HCT116 (cell line): Measurements from ENCODE around the gene TBC1D2B. TPM values are rescaled to one million over a fixed set of nuclear protein-coding genes. Genes with fewer than 3 reads are reported as not detected.

Experiments
- ATAC-seq: fragments of 200-7000 bp; cut with Tn5 transposase; 2 replicates; pipeline ENCODE4 v1.9.1; 2020; ENCODE audit warnings: mild to moderate bottlenecking, moderate library complexity
- BruUV-seq: library from RNA; stranded (reverse); fragments of 400-500 nt; replicated peaks from 2 replicates; lab custom pipeline; 2021; lab: Mats Ljungman, UMichigan
- CTCF ChIA-PET: fragments of 300-600 bp; sonication (Branson Sonifier 250); formaldehyde crosslinking; loops from one replicate; lab custom pipeline; 2021; ENCODE audit warnings: antibody characterized with exemption; lab: Charles Lee
- POLR2A ChIA-PET: fragments of 300-600, 350-600 bp; sonication (Branson Sonifier 250); formaldehyde crosslinking; loops from one replicate; lab custom pipeline; 2021; ENCODE audit warnings: antibody characterized with exemption; lab: Charles Lee
- RAD21 ChIA-PET, 2 experiments: fragments of 300-600 bp; sonication (Branson Sonifier 250); formaldehyde crosslinking; loops; one replicate each; lab custom pipeline; 2023; ENCODE audit warnings: low total read pairs in 2 of 2; ENCODE audit not compliant: uncharacterized antibody in 2 of 2, unreplicated experiment in 2 of 2, low non-redundant PET in 1 of 2; lab: Charles Lee
- DNase-seq: peaks from one replicate; pipeline ENCODE4 v3.0.0-alpha.2; 2010; ENCODE audit warnings: low read depth, low spot score
- H2AFZ ChIP-seq: fragments of 200-600 bp; shearing (Covaris generic), sonication (generic); 2 replicates; pipeline ENCODE4 v1.6.1; 2017; ENCODE audit warnings: low read depth, mixed run types, mixed read lengths, antibody characterized with exemption, low read length; ENCODE audit not compliant: poor library complexity, severe bottlenecking
- H3K27ac ChIP-seq: 2 replicates; pipeline ENCODE4 v1.5.1; 2012; ENCODE audit warnings: low read depth, low read length
- H3K27me3 ChIP-seq: fragments of 200-600 bp; sonication (generic); 2 replicates; pipeline ENCODE4 v1.6.1; 2016; ENCODE audit warnings: mixed run types, low read length, mixed read lengths; ENCODE audit not compliant: insufficient read depth
- H3K36me3 ChIP-seq, 2 experiments: fragments of 200-500 bp in 1 of 2; fragments of 200-600 bp in 1 of 2; sonication (Bioruptor generic) in 1 of 2; sonication (generic) in 1 of 2; 2 replicates each; pipeline versions ENCODE4 v1.5.1 to v1.6.1; 2014 to 2016; ENCODE audit warnings: low read length in 2 of 2, inconsistent platforms in 1 of 2, mixed read lengths in 1 of 2, mixed run types in 1 of 2; ENCODE audit not compliant: insufficient read depth in 2 of 2, control insufficient read depth in 1 of 2
- H3K4me1 ChIP-seq, 2 experiments: fragments of 200-600 bp in 1 of 2; sonication (generic) in 1 of 2; 2 replicates each; pipeline versions ENCODE4 v1.5.1 to v1.6.1; 2012 to 2017; ENCODE audit warnings: low read length in 2 of 2, inconsistent platforms in 1 of 2, mild to moderate bottlenecking in 1 of 2, mixed read lengths in 1 of 2, mixed run types in 1 of 2, moderate library complexity in 1 of 2; ENCODE audit not compliant: insufficient read depth in 2 of 2, control insufficient read depth in 1 of 2
- H3K4me2 ChIP-seq: fragments of 200-600 bp; sonication (generic); 2 replicates; pipeline ENCODE4 v1.6.1; 2017; ENCODE audit warnings: mixed run types, low read length, mixed read lengths
- H3K4me3 ChIP-seq, 2 experiments: fragments of 200-600 bp in 1 of 2; sonication (generic) in 1 of 2; replicated peaks in 1 of 2; 2 replicates each; pipeline ENCODE4 v1.5.1; 2011 to 2016; ENCODE audit warnings: low read length in 2 of 2, control low read depth in 1 of 2, low read depth in 1 of 2, mild to moderate bottlenecking in 1 of 2, mixed read lengths in 1 of 2, mixed run types in 1 of 2
- H3K79me2 ChIP-seq: fragments of 200-600 bp; sonication (generic); 2 replicates; pipeline ENCODE4 v1.6.1; 2017; ENCODE audit warnings: mild to moderate bottlenecking, mixed run types, low read length, moderate library complexity, mixed read lengths; ENCODE audit not compliant: insufficient read depth
- H3K9ac ChIP-seq: fragments of 200-600 bp; sonication (generic); 2 replicates; pipeline ENCODE4 v1.6.1; 2016; ENCODE audit warnings: low read length, mixed read lengths
- H3K9me2 ChIP-seq: fragments of 200-600 bp; sonication (generic), shearing (Covaris generic); 2 replicates; pipeline ENCODE4 v1.6.1; 2017; ENCODE audit warnings: mixed run types, mild to moderate bottlenecking, moderate library complexity; ENCODE audit not compliant: insufficient read depth
- H3K9me3 ChIP-seq, 2 experiments: fragments of 200-500 bp in 1 of 2; fragments of 200-600 bp in 1 of 2; sonication (Bioruptor generic) in 1 of 2; sonication (generic) in 1 of 2; 2 replicates each; pipeline ENCODE4 v1.6.1; 2014 to 2017; ENCODE audit warnings: low read length in 2 of 2, mixed read lengths in 2 of 2, inconsistent platforms in 1 of 2, low read depth in 1 of 2, mild to moderate bottlenecking in 1 of 2, mixed run types in 1 of 2, moderate library complexity in 1 of 2; ENCODE audit not compliant: control insufficient read depth in 1 of 2, insufficient read depth in 1 of 2
- H4K20me1 ChIP-seq: fragments of 200-600 bp; sonication (generic), shearing (Covaris generic); 2 replicates; pipeline ENCODE4 v1.6.1; 2017; ENCODE audit warnings: mixed run types, mild to moderate bottlenecking, moderate library complexity; ENCODE audit not compliant: insufficient read depth
- ATF3 ChIP-seq: IDR thresholded peaks from 2 replicates; pipeline ENCODE4 v1.6.1; 2012
- CBX3 ChIP-seq: IDR thresholded peaks from 2 replicates; pipeline ENCODE4 v1.6.1; 2012; ENCODE audit warnings: low read depth
- CTCF ChIP-seq, 3 experiments: fragments of 200-600 bp in 1 of 3; sonication (generic) in 1 of 3; IDR thresholded peaks in 2 of 3; conservative IDR thresholded peaks in 1 of 3; 2 replicates each; pipeline ENCODE4 v1.5.1; 2012 to 2017; ENCODE audit warnings: low read depth in 2 of 3, low read length in 2 of 3, antibody characterized with exemption in 1 of 3, borderline replicate concordance in 1 of 3, control low read depth in 1 of 3, mild to moderate bottlenecking in 1 of 3, mixed read lengths in 1 of 3, mixed run types in 1 of 3, moderate library complexity in 1 of 3; ENCODE audit not compliant: insufficient read depth in 1 of 3
- EGR1 ChIP-seq: IDR thresholded peaks from 2 replicates; pipeline ENCODE4 v1.6.1; 2012; ENCODE audit warnings: low read depth
- ELF1 ChIP-seq: IDR thresholded peaks from 2 replicates; pipeline ENCODE4 v1.6.1; 2012; ENCODE audit warnings: low read depth, borderline replicate concordance
- EZH2 ChIP-seq: fragments of 200-600 bp; sonication (generic); IDR thresholded peaks from 2 replicates; pipeline ENCODE4 v1.6.1; 2017; ENCODE audit warnings: antibody characterized with exemption, mixed run types
- JUND ChIP-seq: IDR thresholded peaks from 2 replicates; pipeline ENCODE4 v1.6.1; 2012
- SIN3A ChIP-seq: IDR thresholded peaks from 2 replicates; pipeline ENCODE4 v1.6.1; 2012; ENCODE audit warnings: low read depth
- SP1 ChIP-seq: IDR thresholded peaks from 2 replicates; pipeline ENCODE4 v1.6.1; 2012; ENCODE audit warnings: low read depth
- SRF ChIP-seq: IDR thresholded peaks from 2 replicates; pipeline ENCODE4 v1.6.1; 2012; ENCODE audit warnings: low read depth
- YY1 ChIP-seq: IDR thresholded peaks from 2 replicates; pipeline ENCODE4 v1.6.1; 2011; ENCODE audit warnings: low read length, low read depth, moderate library complexity, mild to moderate bottlenecking; ENCODE audit not compliant: insufficient replicate concordance; ENCODE audit errors: extremely low read depth
- ZNF274 ChIP-seq: fragments of 200-500 bp; sonication (Bioruptor generic); IDR thresholded peaks from 2 replicates; pipeline ENCODE4 v1.6.1; 2014; ENCODE audit warnings: mild to moderate bottlenecking, low read depth, low read length, inconsistent platforms
- intact Hi-C: fragments of 100-400 bp; cut with micrococcal nuclease; formaldehyde crosslinking; loops from 2 replicates; pipeline ENCODE4 v1.10.0; 2022
- total RNA-seq: library from RNA; stranded (reverse); gene quantifications from one replicate; pipeline ENCODE4 v1.2.1, GENCODE V29; 2021; ENCODE audit not compliant: unreplicated experiment
- TF ChIP-seq, protein P1 (sequence below): IDR thresholded peaks from 2 replicates; pipeline ENCODE4 v1.6.1; 2012

TBC1D2B gene
- total RNA-seq, 1 experiment from 2014 or later: 16.6 TPM

DNA sequence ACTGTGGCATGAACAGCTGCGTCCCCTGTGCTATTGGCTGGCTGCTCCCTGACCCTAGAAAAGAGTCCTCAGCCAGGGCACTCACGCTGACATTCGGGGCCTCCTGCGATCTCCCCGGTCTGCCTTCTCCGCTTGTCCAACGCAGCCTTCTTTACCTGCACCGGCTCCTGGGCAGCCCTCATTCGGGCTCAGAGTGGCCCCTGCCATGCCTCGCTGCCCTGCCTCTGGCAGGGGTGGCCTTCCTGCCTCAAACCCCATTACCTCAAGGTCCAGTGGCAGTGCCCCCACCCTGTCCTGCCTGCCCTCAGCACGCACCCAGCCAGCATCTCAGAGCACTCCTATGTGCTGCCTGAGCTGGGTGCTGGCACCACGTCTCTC is 86.5 kb downstream of the TBC1D2B start (continued):
- TF ChIP-seq CTCF (IDR thresholded peaks at IDR 0.05 in 2 of 3, conservative IDR thresholded peaks at IDR 0.05 in 1 of 3; ENCODE audit: borderline replicate concordance in 1 of 3, insufficient read depth in 1 of 3, low read depth in 2 of 3, low read length in 2 of 3) (no peak), JUND (no peak), YY1 (no peak), CBX3 (no peak), SIN3A (no peak), EZH2 (no peak)

GRCh38 chr15:77989296-77990143 is 88.0 kb downstream of the TBC1D2B start:
- H3K4me1 ChIP-seq: peaks cover 11 to 14% of the 10 kb centered on the region in 2 experiments
- no peak overlapping the region for H3K27ac ChIP-seq
- no peak overlapping the region for H2AFZ ChIP-seq
- no peak overlapping the region for H3K4me2 ChIP-seq
- H3K36me3 ChIP-seq: no peaks in the 10 kb centered on the region
- ChIA-PET RAD21 (no interaction called here), CTCF (no interaction called here), POLR2A (no interaction called here)
- no peaks in the 10 kb centered on the region for H3K9me3 ChIP-seq
- BruUV-seq: no TSS peak
- TF ChIP-seq ZNF274: no peak
- TF ChIP-seq, protein P1, sequence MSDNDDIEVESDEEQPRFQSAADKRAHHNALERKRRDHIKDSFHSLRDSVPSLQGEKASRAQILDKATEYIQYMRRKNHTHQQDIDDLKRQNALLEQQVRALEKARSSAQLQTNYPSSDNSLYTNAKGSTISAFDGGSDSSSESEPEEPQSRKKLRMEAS: no peak
- TF ChIP-seq ELF1: no peak
- no peak for TF ChIP-seq SRF
- no peak for TF ChIP-seq EGR1
- TF ChIP-seq YY1: no peak
- no peak for TF ChIP-seq SP1
- no peak for TF ChIP-seq SIN3A
- TF ChIP-seq ATF3: no peak
- H3K9ac ChIP-seq: no peak overlapping the region
- H3K79me2 ChIP-seq: no peaks in the 10 kb centered on the region
- H3K4me3 ChIP-seq: no peak overlapping the region
- intact Hi-C loops: no loop called here
- ATAC-seq (no peak), DNase-seq (no peak)
- no peaks in the 10 kb centered on the region for H3K9me2 ChIP-seq
- H4K20me1 ChIP-seq: no peaks in the 10 kb centered on the region
- no peaks in the 10 kb centered on the region for H3K27me3 ChIP-seq
